SH-SY5Y (cell line): Measurements from ENCODE around the gene PRR20G.
A peak's percentile ranks its signal among the peaks of the same experiment; 100 is the strongest.

Source experiments
- GATA2 ChIP-seq: IDR thresholded peaks from 2 replicates; pipeline ENCODE4 v1.6.1; 2011; ENCODE audit warnings: mild to moderate bottlenecking, low read depth, low read length
- GATA3 ChIP-seq: IDR thresholded peaks from 2 replicates; pipeline ENCODE4 v1.6.1; 2011; ENCODE audit warnings: low read depth, mild to moderate bottlenecking, low read length, moderate library complexity

PRR20G gene

GRCh38 chr3:127307112-127307835, 19.4 kb upstream of the PRR20G start:
- TF ChIP-seq GATA3 (no peak), GATA2 (no peak)

DNA sequence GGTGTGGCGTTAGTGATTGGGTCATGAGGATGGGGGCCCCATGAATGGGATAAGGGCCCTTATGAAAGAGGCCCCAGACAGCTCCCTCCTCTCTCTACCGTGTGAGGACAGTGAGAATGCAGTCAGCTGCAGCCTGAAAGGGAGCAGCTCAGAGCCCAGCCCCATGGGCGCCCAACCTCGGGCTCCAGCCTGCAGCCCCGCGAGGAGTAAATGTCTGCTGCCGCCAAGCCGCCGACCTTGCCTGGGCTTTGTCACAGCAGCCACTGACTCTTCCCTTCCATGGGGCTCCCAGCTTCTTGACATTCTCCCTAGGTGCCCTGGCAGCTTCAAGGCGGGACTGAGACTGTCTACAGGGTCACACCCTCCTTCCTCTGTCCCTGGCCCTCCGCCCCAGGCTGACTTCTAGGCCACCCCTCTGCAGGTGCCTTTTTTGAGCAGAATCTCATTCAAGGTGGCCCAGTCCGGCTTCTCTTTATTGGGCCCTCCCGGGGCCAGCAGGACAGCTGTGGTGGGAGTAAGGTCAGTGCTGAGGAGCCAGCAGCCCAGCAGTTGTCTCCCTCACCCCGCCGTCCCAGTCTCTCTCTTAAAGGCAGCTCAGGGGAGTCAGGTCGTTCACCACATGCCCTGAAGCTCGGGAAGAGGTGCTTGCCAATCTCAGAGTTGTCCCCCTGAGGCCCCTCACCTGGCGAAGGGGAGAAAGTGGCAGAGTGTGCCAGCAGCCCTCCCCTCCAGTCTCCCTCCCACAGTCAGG, 18.7 kb upstream of the PRR20G start:
- TF ChIP-seq GATA3 (no peak), GATA2 (no peak)

- TF ChIP-seq GATA3: peak; percentile 54; the same call in 1 of the 2 replicates
- peak; percentile 82 for TF ChIP-seq GATA2
Measured at GRCh38 chr3:127305499-127306060, 17.7 kb upstream of the PRR20G start.

DNA sequence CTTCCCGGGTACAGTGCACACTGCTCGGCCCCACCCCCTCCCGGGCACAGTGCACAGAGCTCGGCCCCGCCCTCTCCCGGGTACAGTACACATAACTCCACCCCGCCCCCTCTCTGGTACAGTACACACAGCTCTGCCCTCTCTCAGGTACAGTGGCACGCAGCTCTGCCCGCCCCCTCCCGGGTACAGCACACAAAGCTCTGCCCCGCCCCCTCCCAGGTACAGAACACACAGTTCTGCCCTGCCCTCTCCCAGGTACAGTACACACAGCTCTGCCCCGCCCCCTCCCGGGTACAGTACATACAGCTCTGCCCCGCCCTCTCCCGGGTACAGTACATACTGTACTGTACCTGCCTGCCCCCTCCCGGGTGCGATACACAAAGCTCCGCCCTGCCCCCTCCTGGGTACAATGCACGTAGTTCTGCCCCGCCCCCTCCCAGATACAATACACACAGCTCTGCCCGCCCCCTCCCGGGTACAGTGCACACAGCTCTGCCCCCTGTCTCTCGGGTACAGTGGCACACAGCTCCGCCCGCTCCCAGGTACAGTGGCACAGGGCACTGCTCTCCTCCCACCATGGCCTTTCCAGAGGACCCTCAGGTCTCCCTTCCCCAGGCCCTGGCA, 16.4 kb upstream of the PRR20G start:
- TF ChIP-seq GATA2 (no peak), GATA3 (no peak)

DNA sequence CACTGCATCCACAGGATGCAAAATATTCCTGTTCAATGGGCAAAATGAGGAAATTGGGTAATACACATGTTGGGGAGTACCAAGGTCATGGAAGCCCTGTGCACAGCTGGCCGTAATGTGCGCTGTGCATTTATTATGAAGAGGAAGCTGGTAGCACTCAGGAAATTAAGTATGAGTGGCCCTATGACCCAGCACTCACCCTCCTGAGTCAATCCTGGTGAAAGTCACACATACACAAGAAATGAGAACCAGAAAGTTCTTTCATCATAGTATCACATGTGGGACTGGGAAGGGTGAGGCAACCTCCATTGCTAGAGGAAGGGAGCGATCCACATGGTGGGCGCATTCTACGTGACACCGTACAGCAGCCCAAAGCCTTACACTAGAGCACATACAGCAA, 11.4 kb upstream of the PRR20G start:
- TF ChIP-seq GATA3: no peak
- no peak for TF ChIP-seq GATA2

DNA sequence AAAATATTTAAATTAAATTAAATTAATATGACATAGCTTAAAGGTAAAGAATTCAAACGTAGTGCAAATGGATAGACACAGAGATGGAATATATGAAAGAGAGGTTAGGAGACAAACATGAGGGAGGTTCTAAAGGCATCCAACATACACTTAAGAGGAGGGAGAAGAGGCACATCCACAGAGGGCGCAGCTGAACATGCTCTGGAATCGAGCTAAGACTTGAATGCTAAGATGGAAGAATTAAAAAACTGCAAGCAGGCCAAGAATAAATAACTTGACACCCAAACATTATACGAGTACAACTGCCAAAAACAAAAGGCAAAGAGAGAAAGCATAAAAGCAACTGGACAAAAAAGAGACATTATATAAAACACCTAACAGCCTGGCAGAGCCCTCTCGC, 9.1 kb upstream of the PRR20G start:
- TF ChIP-seq GATA2: no peak
- no peak for TF ChIP-seq GATA3

DNA sequence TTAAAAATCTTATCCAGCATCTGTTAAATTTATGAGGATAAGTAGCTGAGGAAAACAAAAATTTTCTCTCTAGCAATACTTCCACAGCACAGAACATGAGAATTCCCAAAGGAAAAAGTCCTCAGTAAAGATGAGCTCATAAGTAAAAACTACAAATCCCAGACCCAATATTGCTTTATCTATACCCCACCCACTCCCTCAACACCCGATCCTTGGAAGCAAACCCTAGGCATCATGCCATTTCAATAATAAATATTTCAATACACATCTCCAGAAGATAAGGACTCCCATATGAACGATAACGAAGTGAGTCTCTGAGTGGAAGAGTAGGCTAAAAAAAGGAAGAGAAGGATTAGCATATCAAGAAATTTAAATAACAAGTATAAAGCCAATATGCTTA, 8.3 kb upstream of the PRR20G start:
- TF ChIP-seq GATA2: no peak
- TF ChIP-seq GATA3: no peak

GRCh38 chr3:127291611-127292010, 3.8 kb upstream of the PRR20G start:
- TF ChIP-seq GATA2: no peak
- no peak for TF ChIP-seq GATA3

DNA sequence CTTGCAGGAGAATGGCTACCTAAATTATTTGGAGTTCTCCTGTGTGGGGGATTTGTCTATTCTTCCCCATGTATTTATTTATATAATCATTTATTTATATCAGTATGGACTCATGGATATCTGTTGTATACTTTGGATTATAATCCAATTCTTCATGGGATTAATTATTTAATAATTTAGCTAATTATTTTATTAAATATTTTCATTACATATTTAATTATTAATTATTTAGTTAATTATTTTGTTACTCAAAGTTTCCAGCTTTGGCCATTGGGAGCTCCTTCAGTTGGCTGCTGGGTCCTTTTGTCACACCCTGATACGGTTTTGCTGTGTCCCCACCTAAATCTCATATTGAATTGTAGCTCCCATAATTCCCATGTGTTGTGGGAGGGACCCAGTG, 3.3 kb upstream of the PRR20G start:
- TF ChIP-seq GATA2 (no peak), GATA3 (no peak)

- TF ChIP-seq GATA3: no peak
- no peak for TF ChIP-seq GATA2
Measured at GRCh38 chr3:127289706-127290575, 2.1 kb upstream of the PRR20G start.

DNA sequence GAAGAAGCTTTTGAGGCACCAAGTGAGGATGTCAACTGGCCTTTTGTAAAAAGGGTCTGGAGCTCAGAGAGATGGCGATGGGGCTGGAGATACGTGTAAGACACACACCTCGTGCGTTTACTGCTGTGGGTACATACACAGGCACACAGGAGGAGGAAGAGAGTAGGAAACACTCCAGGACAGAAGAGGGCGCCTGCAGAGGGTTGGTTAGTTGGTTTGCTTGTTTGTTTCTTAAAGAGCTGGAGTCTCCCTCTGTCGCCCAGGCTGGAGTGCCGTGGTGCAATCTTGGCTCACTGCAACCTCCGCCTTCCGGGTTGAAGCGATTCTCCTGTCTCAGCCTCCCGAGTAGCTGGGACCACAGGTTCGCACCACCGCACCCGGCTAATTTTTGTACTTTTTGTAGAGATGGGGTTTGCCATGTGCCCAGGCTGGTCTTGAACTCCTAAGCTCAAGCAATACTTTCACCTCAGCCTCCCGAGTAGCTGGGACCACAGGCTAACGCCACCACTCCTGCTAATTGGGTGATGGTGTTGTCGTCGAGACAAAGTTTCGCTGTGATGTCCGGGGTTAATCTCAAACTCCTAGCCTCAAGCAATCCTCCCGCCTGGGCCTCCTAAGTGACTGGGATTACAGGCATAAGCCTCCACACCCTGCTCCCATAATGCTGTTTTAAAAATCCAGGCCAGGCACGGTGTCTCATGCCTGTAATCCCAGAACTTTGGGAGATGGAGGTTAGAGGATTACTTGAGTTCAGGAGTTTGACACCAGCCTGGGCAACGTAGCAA, 1.3 kb upstream of the PRR20G start:
- TF ChIP-seq GATA2: no peak
- no peak for TF ChIP-seq GATA3

DNA sequence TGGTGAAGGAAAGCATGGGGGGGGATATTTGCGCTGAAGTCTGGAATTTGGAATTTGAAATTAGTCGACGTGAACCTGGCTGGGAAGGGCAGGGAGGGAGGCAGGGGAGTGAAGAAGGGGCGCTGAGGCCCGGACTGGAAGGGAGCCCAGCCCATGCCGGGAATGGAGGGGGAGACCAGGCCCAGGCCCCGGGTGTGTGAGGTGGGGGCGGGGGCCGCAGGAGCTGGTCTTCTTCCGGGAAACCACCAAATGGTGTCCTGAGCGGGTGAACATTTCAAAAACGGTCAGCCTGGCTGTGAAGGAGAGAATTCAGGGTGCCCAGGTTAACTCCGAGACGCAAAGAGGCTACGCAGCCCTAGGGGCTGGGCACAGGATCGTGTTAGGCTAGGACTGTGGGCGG, 497 bp upstream of the PRR20G start:
- TF ChIP-seq GATA2: no peak
- TF ChIP-seq GATA3: no peak

GRCh38 chr3:127286571-127287140, 1.2 kb downstream of the PRR20G start:
- TF ChIP-seq GATA3: no peak
- no peak for TF ChIP-seq GATA2
